GM23338 (cell line): ENCODE measurements around the gene MYOCOS. TPM values are rescaled to one million over a fixed set of nuclear protein-coding genes. Genes with fewer than 3 reads are reported as not detected.

ENCODE experiments used
- ATAC-seq: fragments of 200-7000 bp; cut with Tn5 transposase; 3 replicates; pipeline ENCODE4 v1.9.1; 2020
- DNase-seq: peaks from one replicate; pipeline ENCODE4 v3.0.0-alpha.2; 2015; ENCODE audit warnings: low spot score
- H2AFZ ChIP-seq: fragments of 200-600 bp; sonication (generic); 2 replicates; pipeline ENCODE4 v1.8.0; 2016; ENCODE audit warnings: antibody characterized with exemption, mild to moderate bottlenecking, moderate library complexity
- H3F3A ChIP-seq: fragments of 200-600 bp; sonication (generic); replicated peaks from 2 replicates; pipeline ENCODE4 v1.8.0; 2017; ENCODE audit warnings: antibody characterized with exemption, mixed run types, low read depth
- H3K27ac ChIP-seq: fragments of 200-600 bp; sonication (generic); 2 replicates; pipeline ENCODE4 v1.6.1; 2016; ENCODE audit warnings: low read depth
- H3K27me3 ChIP-seq: fragments of 200-600 bp; sonication (generic); 2 replicates; pipeline ENCODE4 v1.8.0; 2016; ENCODE audit warnings: mild to moderate bottlenecking, mixed run types, moderate library complexity; ENCODE audit not compliant: insufficient read depth
- H3K36me3 ChIP-seq: fragments of 200-600 bp; sonication (generic); 2 replicates; pipeline ENCODE4 v1.8.0; 2016; ENCODE audit warnings: mild to moderate bottlenecking; ENCODE audit not compliant: insufficient read depth
- H3K4me1 ChIP-seq: fragments of 200-600 bp; sonication (generic); 2 replicates; pipeline ENCODE4 v1.8.0; 2016; ENCODE audit warnings: mild to moderate bottlenecking, moderate library complexity; ENCODE audit not compliant: insufficient read depth
- H3K4me2 ChIP-seq: fragments of 200-600 bp; sonication (generic); 2 replicates; pipeline ENCODE4 v1.7.1; 2017; ENCODE audit warnings: mixed run types
- H3K4me3 ChIP-seq: fragments of 200-600 bp; sonication (generic); 2 replicates; pipeline ENCODE4 v1.6.1; 2016; ENCODE audit warnings: mixed run types
- H3K79me2 ChIP-seq: fragments of 200-600 bp; sonication (generic); replicated peaks from 2 replicates; pipeline ENCODE4 v1.8.0; 2017; ENCODE audit warnings: mild to moderate bottlenecking; ENCODE audit not compliant: insufficient read depth
- H3K9me2 ChIP-seq: fragments of 200-600 bp; sonication (generic); 2 replicates; pipeline ENCODE4 v1.8.0; 2017; ENCODE audit not compliant: insufficient read depth
- H4K20me1 ChIP-seq: fragments of 200-600 bp; sonication (generic); replicated peaks from 2 replicates; pipeline ENCODE4 v1.8.0; 2017; ENCODE audit warnings: mild to moderate bottlenecking; ENCODE audit not compliant: insufficient read depth
- H3K27ac Mint-ChIP-seq: 2 replicates; pipeline ENCODE4 v1.8.0; 2020; ENCODE audit warnings: inconsistent platforms, mild to moderate bottlenecking, moderate library complexity, mixed read lengths
- H3K27me3 Mint-ChIP-seq: 3 replicates; pipeline ENCODE4 v1.8.0; 2022; ENCODE audit warnings: low read depth, mild to moderate bottlenecking, moderate library complexity, mixed read lengths, inconsistent platforms; ENCODE audit not compliant: insufficient read depth, poor library complexity
- H3K36me3 Mint-ChIP-seq: 3 replicates; pipeline ENCODE4 v1.8.0; 2021; ENCODE audit warnings: low read depth, mild to moderate bottlenecking, inconsistent platforms, moderate library complexity, mixed read lengths
- H3K4me1 Mint-ChIP-seq: 3 replicates; pipeline ENCODE4 v1.8.0; 2020; ENCODE audit warnings: mild to moderate bottlenecking, inconsistent platforms, mixed read lengths
- H3K4me3 Mint-ChIP-seq: 3 replicates; pipeline ENCODE4 v1.8.0; 2021; ENCODE audit warnings: moderate library complexity, mild to moderate bottlenecking, inconsistent platforms, mixed read lengths
- H3K9me3 Mint-ChIP-seq: 3 replicates; pipeline ENCODE4 v1.8.0; 2020; ENCODE audit warnings: moderate library complexity, mild to moderate bottlenecking, inconsistent platforms, mixed read lengths
- CTCF ChIP-seq, 2 experiments: fragments of 200-600 bp in 1 of 2; sonication (generic) in 1 of 2; conservative IDR thresholded peaks; 2 replicates each; pipeline versions ENCODE4 v1.5.1 to v1.6.1; 2016 to 2017; ENCODE audit warnings: antibody characterized with exemption in 2 of 2, low read depth in 2 of 2, mild to moderate bottlenecking in 2 of 2, moderate library complexity in 1 of 2
- ETS1 ChIP-seq: IDR thresholded peaks from 2 replicates; pipeline ENCODE4 v1.6.1; 2016; ENCODE audit warnings: antibody characterized with exemption
- EZH2 ChIP-seq: fragments of 200-600 bp; sonication (generic); IDR thresholded peaks from one replicate; pipeline ENCODE4 v1.8.0; 2017; ENCODE audit warnings: antibody characterized with exemption, mild to moderate bottlenecking, low read depth; ENCODE audit not compliant: unreplicated experiment
- EZH2phosphoT487 ChIP-seq: fragments of 200-600 bp; sonication (generic); IDR thresholded peaks from one replicate; pipeline ENCODE4 v1.8.1; 2018; ENCODE audit warnings: antibody characterized with exemption; ENCODE audit not compliant: unreplicated experiment
- NANOG ChIP-seq: IDR thresholded peaks from 2 replicates; pipeline ENCODE4 v1.6.1; 2016; ENCODE audit warnings: antibody characterized with exemption, borderline replicate concordance
- REST ChIP-seq: IDR thresholded peaks from one replicate; pipeline ENCODE4 v1.6.1; 2018; ENCODE audit warnings: antibody characterized with exemption; ENCODE audit not compliant: unreplicated experiment
- ZNF462 ChIP-seq: fragments of 250-450 bp; sonication (Bioruptor Pico); IDR thresholded peaks from 2 replicates; pipeline ENCODE4 v1.5.0; 2020; ENCODE audit warnings: mild to moderate bottlenecking, moderate library complexity
- polyA plus RNA-seq: library from polyadenylated mRNA; unstranded; fragments of >200 nt; fragmentation: Nextera tagmentation; extraction: Ambion mirVana; gene quantifications from 2 replicates; pipeline ENCODE4 v1.2.1, GENCODE V29; 2016
- total RNA-seq: library from RNA; depleted of rRNA; stranded (reverse); fragments of >200 nt; shearing (Covaris generic); gene quantifications from 2 replicates; pipeline ENCODE4 v1.2.3, GENCODE V29; 2014

The MYOCOS gene
- total and polyA plus RNA-seq, 2 experiments from 2014 or later, result not detected

GRCh38 chr1:171663036-171663853 lies 41.2 kb downstream of the MYOCOS start:
- Histone ChIP-seq H3F3A (no peaks in the 10 kb centered on the region), H3K79me2 (no peaks in the 10 kb centered on the region), H3K4me3 (no peak overlapping the region), H3K4me1 (peaks cover 4% of the 10 kb centered on the region; the same call in 1 of the 2 replicates), H4K20me1 (no peaks in the 10 kb centered on the region), H3K4me2 (no peak overlapping the region), H2AFZ (peak overlapping the region; percentile 11; the same call in 1 of the 2 replicates), H3K27me3 (no peaks in the 10 kb centered on the region), H3K9me2 (no peaks in the 10 kb centered on the region), H3K36me3 (no peaks in the 10 kb centered on the region), H3K27ac (no peak overlapping the region)
- TF ChIP-seq EZH2phosphoT487 (no peak), EZH2 (no peak), ETS1 (no peak), ZNF462 (CRISPR knock-in tag) (no peak), CTCF (conservative IDR thresholded peaks at IDR 0.05; ENCODE audit: low read depth in 2 of 2) (no peak), NANOG (no peak), REST (no peak)
- H3K4me3 Mint-ChIP-seq, result no peak overlapping the region
- H3K9me3 Mint-ChIP-seq, result no peaks in the 10 kb centered on the region
- DNase-seq (no peak), ATAC-seq (no peak)
- no peak overlapping the region for H3K27ac Mint-ChIP-seq
- H3K27me3 Mint-ChIP-seq, result no peaks in the 10 kb centered on the region
- peaks cover 12% of the 10 kb centered on the region for H3K4me1 Mint-ChIP-seq
- H3K36me3 Mint-ChIP-seq, result no peaks in the 10 kb centered on the region
